LNCaP clone FGC (cell line): ENCODE results near the gene FHL2.

Source experiments
- DNase-seq: peaks from one replicate; pipeline ENCODE4 v3.0.0-alpha.2; 2011; ENCODE audit warnings: low read depth
- H3K4me3 ChIP-seq: 2 replicates; pipeline ENCODE4 v1.5.1; 2011; ENCODE audit warnings: mild to moderate bottlenecking, low read depth, low read length, control low read depth
- TF ChIP-seq, protein P1 (sequence below): IDR thresholded peaks from 2 replicates; pipeline ENCODE4 v1.5.1; 2012; ENCODE audit warnings: mild to moderate bottlenecking; ENCODE audit not compliant: control insufficient read depth, insufficient read depth; ENCODE audit errors: extremely low read depth

FHL2 gene

GRCh38 chr2:105442721-105443120, 43.9 kb upstream of the FHL2 start:
- no peak overlapping the region for H3K4me3 ChIP-seq
- DNase-seq, result no peak
- TF ChIP-seq, protein P1, sequence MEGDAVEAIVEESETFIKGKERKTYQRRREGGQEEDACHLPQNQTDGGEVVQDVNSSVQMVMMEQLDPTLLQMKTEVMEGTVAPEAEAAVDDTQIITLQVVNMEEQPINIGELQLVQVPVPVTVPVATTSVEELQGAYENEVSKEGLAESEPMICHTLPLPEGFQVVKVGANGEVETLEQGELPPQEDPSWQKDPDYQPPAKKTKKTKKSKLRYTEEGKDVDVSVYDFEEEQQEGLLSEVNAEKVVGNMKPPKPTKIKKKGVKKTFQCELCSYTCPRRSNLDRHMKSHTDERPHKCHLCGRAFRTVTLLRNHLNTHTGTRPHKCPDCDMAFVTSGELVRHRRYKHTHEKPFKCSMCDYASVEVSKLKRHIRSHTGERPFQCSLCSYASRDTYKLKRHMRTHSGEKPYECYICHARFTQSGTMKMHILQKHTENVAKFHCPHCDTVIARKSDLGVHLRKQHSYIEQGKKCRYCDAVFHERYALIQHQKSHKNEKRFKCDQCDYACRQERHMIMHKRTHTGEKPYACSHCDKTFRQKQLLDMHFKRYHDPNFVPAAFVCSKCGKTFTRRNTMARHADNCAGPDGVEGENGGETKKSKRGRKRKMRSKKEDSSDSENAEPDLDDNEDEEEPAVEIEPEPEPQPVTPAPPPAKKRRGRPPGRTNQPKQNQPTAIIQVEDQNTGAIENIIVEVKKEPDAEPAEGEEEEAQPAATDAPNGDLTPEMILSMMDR, result no peak

GRCh38 chr2:105442056-105442455, 43.2 kb upstream of the FHL2 start:
- no peak overlapping the region for H3K4me3 ChIP-seq
- no peak for DNase-seq
- TF ChIP-seq, protein P1, result no peak

GRCh38 chr2:105439141-105439540, 40.3 kb upstream of the FHL2 start:
- no peak overlapping the region for H3K4me3 ChIP-seq
- TF ChIP-seq, protein P1, result no peak
- DNase-seq, result no peak

DNA sequence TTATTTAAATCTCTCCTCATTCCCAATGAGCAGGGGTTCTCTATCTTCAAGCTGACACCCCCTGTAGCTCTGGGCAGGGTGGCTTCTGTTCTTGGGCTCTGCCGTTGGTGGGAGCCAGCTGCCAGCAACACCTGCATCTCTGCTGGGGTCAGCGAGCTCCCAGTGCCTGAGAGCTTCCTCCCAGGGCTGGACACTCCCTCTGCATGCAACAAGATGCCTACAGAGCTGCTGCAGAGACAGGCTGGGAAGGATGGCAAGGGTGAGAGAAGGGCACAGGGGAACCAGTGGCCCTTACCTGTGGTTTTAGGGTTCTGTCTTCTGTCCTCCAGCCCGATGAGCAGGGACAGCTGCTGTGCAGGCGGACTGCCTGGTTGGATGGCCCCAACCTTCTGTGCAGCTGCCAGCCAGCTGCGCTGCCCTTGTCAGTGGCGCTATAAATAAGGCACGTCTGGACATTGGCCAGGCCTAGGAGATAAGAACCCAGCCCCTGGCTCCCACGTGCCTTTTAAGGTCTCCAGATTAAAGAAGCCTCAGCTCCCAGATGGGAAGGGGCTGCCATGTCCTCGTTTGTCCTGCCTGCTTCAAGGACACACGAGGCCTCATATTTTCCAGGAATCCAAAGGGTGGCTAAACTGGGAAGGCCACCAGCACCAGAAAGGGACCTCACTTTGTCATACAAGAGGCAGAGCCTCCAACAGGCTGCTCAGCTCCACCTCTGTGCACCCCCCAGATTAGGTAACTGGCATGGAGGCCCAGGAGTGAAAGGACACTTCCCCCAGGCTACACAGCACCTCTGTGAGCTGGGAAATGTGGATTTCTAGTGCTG, 39.5 kb upstream of the FHL2 start:
- TF ChIP-seq, protein P1, result no peak
- no peak overlapping the region for H3K4me3 ChIP-seq
- DNase-seq, result no peak

DNA sequence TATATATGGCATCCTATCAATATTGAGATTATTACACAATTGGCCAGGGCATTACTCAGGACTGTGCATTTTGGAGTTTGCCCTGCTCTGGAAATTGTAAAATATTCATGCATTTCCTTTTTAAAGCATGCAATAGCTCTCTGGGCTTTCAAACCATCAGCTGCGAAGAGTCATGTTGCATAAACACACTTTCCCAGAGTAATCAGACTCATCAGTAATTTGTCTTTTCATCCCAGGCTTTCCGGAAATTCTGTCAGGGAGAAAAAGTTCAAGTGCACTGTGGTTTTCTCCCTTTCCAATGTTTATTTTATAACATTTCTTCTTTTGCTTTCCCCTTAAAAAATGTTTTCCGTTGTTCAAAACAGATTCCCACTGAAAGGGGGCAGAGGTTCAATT, 38.9 kb upstream of the FHL2 start:
- TF ChIP-seq, protein P1, result no peak
- H3K4me3 ChIP-seq, result no peak overlapping the region
- no peak for DNase-seq

- no peak overlapping the region for H3K4me3 ChIP-seq
- DNase-seq, result no peak
- TF ChIP-seq, protein P1, result no peak
These were observed 33.9 kb upstream of the FHL2 start for GRCh38 chr2:105432749-105433148.

DNA sequence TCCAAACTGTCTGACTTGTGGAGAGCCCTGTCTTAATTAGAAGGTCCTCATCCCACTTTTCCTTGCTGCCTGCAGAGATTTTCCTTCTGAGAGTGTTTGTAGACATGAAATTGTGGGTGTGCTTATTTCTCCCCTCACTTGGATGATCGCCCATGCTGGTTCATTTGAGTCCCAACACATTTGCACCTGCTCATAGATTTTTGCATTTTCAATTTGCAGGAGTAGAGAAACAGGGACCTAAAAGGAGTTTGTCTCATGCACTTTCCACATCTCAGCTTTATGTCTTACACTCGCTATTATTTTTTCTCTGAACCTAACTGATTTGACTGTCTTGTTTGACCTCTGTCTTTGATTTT, 33.2 kb upstream of the FHL2 start:
- TF ChIP-seq, protein P1, result no peak
- no peak for DNase-seq
- no peak overlapping the region for H3K4me3 ChIP-seq
